B cell (primary cell): ENCODE data around the gene SDK1. TPM values are rescaled to one million over a fixed set of nuclear protein-coding genes. Genes with fewer than 3 reads are reported as not detected.

Source experiments
- ATAC-seq: fragments of 200-7000 bp; cut with Tn5 transposase; one replicate; pipeline ENCODE4 v1.10.0; 2021; ENCODE audit warnings: low read depth, mild to moderate bottlenecking, moderate number of reproducible peaks, moderate library complexity
- CTCF ChIA-PET: fragments of 350-600 bp; sonication (Branson Sonifier 250); formaldehyde crosslinking; loops from one replicate; lab custom pipeline; 2021; ENCODE audit warnings: antibody characterized with exemption, inconsistent platforms; lab: Charles Lee
- POLR2A ChIA-PET: fragments of 350-600 bp; sonication (Branson Sonifier 250); formaldehyde crosslinking; loops from one replicate; lab custom pipeline; 2021; ENCODE audit warnings: antibody characterized with exemption; lab: Charles Lee
- DNase-seq: peaks from one replicate; pipeline ENCODE4 v3.0.0; 2013
- H2AFZ ChIP-seq: 2 replicates; pipeline ENCODE4 v1.6.1; 2012; ENCODE audit warnings: mild to moderate bottlenecking, low read depth, low read length; ENCODE audit not compliant: insufficient read depth, poor library complexity, severe bottlenecking
- H3K27ac ChIP-seq, 2 donors: 1 replicate in 1 of 2; 2 replicates in 1 of 2; pipeline ENCODE4 v1.5.1; 2012 to 2013; ENCODE audit warnings: low read length in 2 of 2, mild to moderate bottlenecking in 2 of 2, moderate library complexity in 1 of 2
- H3K27me3 ChIP-seq, 4 experiments: fragments of 200-600 bp in 1 of 4; sonication (generic) in 1 of 4; replicated peaks in 1 of 4; 1 replicate in 2 of 4; 2 replicates in 2 of 4; pipeline versions ENCODE4 v1.6.1 to v1.7.0; 2013 to 2016; ENCODE audit warnings: low read length in 3 of 4, mild to moderate bottlenecking in 2 of 4, mixed read lengths in 1 of 4, moderate library complexity in 1 of 4; ENCODE audit not compliant: insufficient read depth in 4 of 4, control insufficient read depth in 3 of 4; ENCODE audit errors: control extremely low read depth in 1 of 4
- H3K36me3 ChIP-seq, 2 experiments: replicated peaks in 1 of 2; 1 replicate in 1 of 2; 2 replicates in 1 of 2; pipeline versions ENCODE4 v1.6.1 to v1.7.1; 2013; ENCODE audit warnings: low read length in 1 of 2; ENCODE audit not compliant: insufficient read depth in 2 of 2, control insufficient read depth in 1 of 2; ENCODE audit errors: control extremely low read depth in 1 of 2, extremely low read depth in 1 of 2
- H3K4me1 ChIP-seq, 2 donors: fragments of 200-600 bp in 1 of 2; sonication (generic) in 1 of 2; 1 replicate in 1 of 2; 2 replicates in 1 of 2; pipeline versions ENCODE4 v1.5.1 to v1.6.1; 2013 to 2017; ENCODE audit warnings: low read length in 2 of 2; ENCODE audit not compliant: control insufficient read depth in 2 of 2, insufficient read depth in 2 of 2
- H3K4me2 ChIP-seq: replicated peaks from 2 replicates; pipeline ENCODE3; 2012; ENCODE audit warnings: mild to moderate bottlenecking, low read depth, low read length; ENCODE audit not compliant: poor library complexity, severe bottlenecking
- H3K4me3 ChIP-seq, 5 experiments: fragments of 200-600 bp in 1 of 5; sonication (generic) in 1 of 5; 1 replicate in 3 of 5; 2 replicates in 2 of 5; pipeline versions ENCODE4 v1.5.1 to v1.7.0; 2011 to 2016; ENCODE audit warnings: low read length in 4 of 5, mild to moderate bottlenecking in 4 of 5, low read depth in 2 of 5, control low read depth in 1 of 5, moderate library complexity in 1 of 5; ENCODE audit not compliant: insufficient read depth in 1 of 5; ENCODE audit errors: control extremely low read depth in 1 of 5, extremely low read depth in 1 of 5
- H3K79me2 ChIP-seq: fragments of 200-600 bp; sonication (generic); one replicate; pipeline ENCODE4 v1.6.0; 2016; ENCODE audit warnings: low read length; ENCODE audit not compliant: control insufficient read depth, insufficient read depth
- H3K9ac ChIP-seq: fragments of 200-600 bp; sonication (generic); 2 replicates; pipeline ENCODE4 v1.6.1; 2017; ENCODE audit warnings: mild to moderate bottlenecking, low read length, moderate library complexity
- H3K9me3 ChIP-seq, 3 donors: one replicate each; pipeline versions ENCODE4 v1.6.1 to v1.7.1; 2013; ENCODE audit warnings: low read length in 2 of 3; ENCODE audit not compliant: control insufficient read depth in 2 of 3, insufficient read depth in 1 of 3; ENCODE audit errors: control extremely low read depth in 1 of 3
- H4K20me1 ChIP-seq: 2 replicates; pipeline ENCODE4 v1.6.0; 2012; ENCODE audit warnings: mild to moderate bottlenecking, low read length; ENCODE audit not compliant: insufficient read depth, control insufficient read depth, poor library complexity, severe bottlenecking
- H3K27ac Mint-ChIP-seq: one replicate; pipeline ENCODE4 v1.8.0; 2021; ENCODE audit warnings: mixed read lengths
- H3K27me3 Mint-ChIP-seq: one replicate; pipeline ENCODE4 v1.8.0; 2021; ENCODE audit warnings: mixed read lengths
- H3K4me1 Mint-ChIP-seq: one replicate; pipeline ENCODE4 v1.8.0; 2021; ENCODE audit warnings: mixed read lengths
- H3K4me3 Mint-ChIP-seq: one replicate; pipeline ENCODE4 v1.8.0; 2021; ENCODE audit warnings: mixed read lengths
- H3K9me3 Mint-ChIP-seq: one replicate; pipeline ENCODE4 v1.8.0; 2022; ENCODE audit warnings: mixed read lengths; ENCODE audit not compliant: insufficient read depth
- CTCF ChIP-seq: fragments of 200-600 bp; IDR thresholded peaks from one replicate; pipeline ENCODE4 v1.8.0; 2022; ENCODE audit warnings: antibody characterized with exemption, mild to moderate bottlenecking
- EZH2 ChIP-seq: IDR thresholded peaks from 2 replicates; pipeline ENCODE4 v1.6.1; 2012; ENCODE audit warnings: borderline replicate concordance, low read depth, mild to moderate bottlenecking, moderate library complexity, low read length; ENCODE audit not compliant: insufficient read depth, poor library complexity, severe bottlenecking
- WGBS: methylation state at CpG from one replicate; pipeline ENCODE4 v1.1.5; 2013; ENCODE audit warnings: missing lambda C conversion rate; ENCODE audit not compliant: insufficient coverage; 5-methylcytosine and 5-hydroxymethylcytosine counted together
- intact Hi-C: fragments of 100-400 bp; cut with micrococcal nuclease; formaldehyde crosslinking; loops from one replicate; pipeline ENCODE4 v1.10.0; 2022
- polyA plus RNA-seq: library from polyadenylated mRNA; depleted of rRNA; stranded (reverse); fragments of >200 nt; gene quantifications from 2 replicates; pipeline ENCODE4 v1.2.3, GENCODE V29; 2012
- total RNA-seq, 2 donors: library from RNA; stranded (reverse); fragments of 120-200 nt in 1 of 2; gene quantifications; 1 replicate in 1 of 2; 2 replicates in 1 of 2; pipeline versions ENCODE4 v1.2.3 to v1.2.4, GENCODE V29; 2013 to 2022

Gene SDK1
- total and polyA plus RNA-seq, 2 donors (not counting 1 experiment from before 2014, with no cell fraction given) = 0.73 to 2.0 TPM

- Histone ChIP-seq H3K79me2 (no peaks in the 10 kb centered on the region), H3K27ac (no peak overlapping the region), H3K36me3 (no peaks in the 10 kb centered on the region), H3K4me3 (no peak overlapping the region), H3K4me2 (no peak overlapping the region), H2AFZ (no peak overlapping the region), H3K4me1 (no peaks in the 10 kb centered on the region), H4K20me1 (no peaks in the 10 kb centered on the region), H3K27me3 (no peaks in the 10 kb centered on the region), H3K9me3 (peaks cover 0 to 36% (median 0%) of the 10 kb centered on the region in 3 donors), H3K9ac (no peak overlapping the region)
- no peak for ATAC-seq
- no peak for DNase-seq
- CTCF ChIA-PET = no interaction called here
- intact Hi-C loops = no loop called here
- POLR2A ChIA-PET = no interaction called here
- TF ChIP-seq EZH2 = no peak
- no peak for TF ChIP-seq CTCF
- H3K9me3 Mint-ChIP-seq = no peaks in the 10 kb centered on the region
- H3K4me1 Mint-ChIP-seq = no peaks in the 10 kb centered on the region
- no peaks in the 10 kb centered on the region for H3K27me3 Mint-ChIP-seq
- no peak overlapping the region for H3K4me3 Mint-ChIP-seq
- WGBS = 91% methylated on average over 11 of the region's 11 CpGs
- H3K27ac Mint-ChIP-seq = no peak overlapping the region
Observed at GRCh38 chr7:4211261-4211660, 910.2 kb downstream of the SDK1 start.

GRCh38 chr7:4212376-4212775 is 911.3 kb downstream of the SDK1 start:
- no peak overlapping the region for H3K4me3 ChIP-seq
- ChIA-PET POLR2A (no interaction called here), CTCF (no interaction called here)
- no peak overlapping the region for H3K4me2 ChIP-seq
- no peaks in the 10 kb centered on the region for H3K27me3 ChIP-seq
- ATAC-seq (no peak), DNase-seq (no peak)
- Mint-ChIP-seq H3K27ac (no peak overlapping the region), H3K9me3 (no peaks in the 10 kb centered on the region), H3K4me1 (no peaks in the 10 kb centered on the region), H3K27me3 (no peaks in the 10 kb centered on the region), H3K4me3 (no peak overlapping the region)
- no peak overlapping the region for H3K27ac ChIP-seq
- H3K79me2 ChIP-seq = no peaks in the 10 kb centered on the region
- intact Hi-C loops = no loop called here
- TF ChIP-seq EZH2 = no peak
- H4K20me1 ChIP-seq = no peaks in the 10 kb centered on the region
- no peak overlapping the region for H3K9ac ChIP-seq
- peaks cover 0 to 35% (median 0%) of the 10 kb centered on the region in 3 donors for H3K9me3 ChIP-seq
- H3K36me3 ChIP-seq = no peaks in the 10 kb centered on the region
- WGBS = 92% methylated on average over 11 of the region's 12 CpGs
- no peaks in the 10 kb centered on the region for H3K4me1 ChIP-seq
- H2AFZ ChIP-seq = no peak overlapping the region
